ENCODE results near the gene ARMS2. TPM values are rescaled to one million over a fixed set of nuclear protein-coding genes. Genes with fewer than 3 reads are reported as not detected.
A peak's percentile ranks its signal among the peaks of the same experiment; 100 is the strongest.

Gene ARMS2, protein sequence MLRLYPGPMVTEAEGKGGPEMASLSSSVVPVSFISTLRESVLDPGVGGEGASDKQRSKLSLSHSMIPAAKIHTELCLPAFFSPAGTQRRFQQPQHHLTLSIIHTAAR
- total RNA-seq, result not detected

DNA sequence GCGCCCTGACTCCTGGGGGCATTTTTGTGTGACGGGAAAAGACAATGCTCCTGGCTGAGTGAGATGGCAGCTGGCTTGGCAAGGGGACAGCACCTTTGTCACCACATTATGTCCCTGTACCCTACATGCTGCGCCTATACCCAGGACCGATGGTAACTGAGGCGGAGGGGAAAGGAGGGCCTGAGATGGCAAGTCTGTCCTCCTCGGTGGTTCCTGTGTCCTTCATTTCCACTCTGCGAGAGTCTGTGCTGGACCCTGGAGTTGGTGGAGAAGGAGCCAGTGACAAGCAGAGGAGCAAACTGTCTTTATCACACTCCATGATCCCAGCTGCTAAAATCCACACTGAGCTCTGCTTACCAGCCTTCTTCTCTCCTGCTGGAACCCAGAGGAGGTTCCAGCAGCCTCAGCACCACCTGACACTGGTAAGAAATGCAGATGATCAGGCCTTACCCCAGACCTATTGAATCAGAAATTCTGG lies at the start of gene ARMS2:
ARMS2 (plus strand) TSS at position 51 of the 478 bp plus-strand sequence; CDS start at position 126, 75 bp downstream.
- intact Hi-C loops (cut with DNase I), result no loop called here
- DNase-seq (ENCODE audit: low spot score) (no peak), ATAC-seq (no peak)

DNA sequence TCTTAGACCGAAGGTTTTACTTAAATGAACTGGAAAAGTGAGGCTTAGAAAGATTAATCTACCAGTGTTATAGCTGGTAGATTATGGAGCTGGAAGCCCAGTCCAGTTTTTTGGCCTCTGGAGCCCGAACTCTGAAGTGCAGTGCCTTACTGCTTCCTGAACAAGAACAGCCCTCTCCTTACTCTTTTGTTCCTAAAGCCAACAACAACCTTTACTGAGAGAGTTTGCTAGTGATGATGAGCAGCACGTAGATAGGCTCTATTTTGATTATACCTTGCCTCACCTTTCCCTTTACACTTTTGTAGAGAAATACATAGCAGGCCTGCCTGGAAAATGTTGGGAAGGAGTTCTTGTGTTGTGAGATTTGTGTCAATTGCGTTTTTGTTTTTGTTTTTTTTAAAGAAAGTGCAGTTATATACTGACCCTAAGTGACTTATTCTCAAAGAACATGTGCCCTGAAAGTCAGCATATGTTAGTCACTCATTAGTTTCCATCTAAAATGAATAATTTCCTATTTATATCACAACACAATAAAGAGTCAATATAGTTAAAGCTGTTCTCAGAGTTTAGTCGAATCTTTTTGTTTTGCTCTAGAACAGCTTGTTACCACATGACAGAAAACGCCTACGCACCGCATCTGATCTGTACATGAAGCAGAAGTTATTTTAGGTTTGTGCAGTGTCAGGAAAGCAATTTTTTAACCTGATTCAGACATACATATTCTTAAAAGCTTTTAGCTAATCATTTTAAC lies 46.9 kb upstream of the ARMS2 start:
- ATAC-seq (peak; percentile 61), DNase-seq (ENCODE audit: low spot score) (no peak)
- intact Hi-C loops (cut with DNase I), result no loop called here

DNA sequence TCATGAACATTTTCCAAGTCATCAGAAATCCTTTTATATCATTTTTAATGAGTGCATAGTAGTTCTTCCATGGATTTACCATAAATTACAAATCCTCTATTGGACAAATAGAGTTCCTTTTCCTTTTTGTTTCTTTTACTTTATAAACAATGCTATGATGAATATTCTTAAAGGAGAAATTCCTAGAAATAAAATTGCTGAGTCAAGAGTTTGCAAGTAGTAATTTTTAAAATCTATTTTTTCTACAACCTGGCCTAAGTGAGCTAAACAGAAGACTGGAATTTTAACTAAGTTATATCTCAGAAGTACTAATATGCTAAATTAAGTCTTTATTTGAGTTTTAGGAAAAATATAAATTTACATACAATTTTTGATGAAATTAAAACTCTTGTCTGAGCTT lies 41.1 kb upstream of the ARMS2 start:
- intact Hi-C loops (cut with DNase I), result no loop called here

DNA sequence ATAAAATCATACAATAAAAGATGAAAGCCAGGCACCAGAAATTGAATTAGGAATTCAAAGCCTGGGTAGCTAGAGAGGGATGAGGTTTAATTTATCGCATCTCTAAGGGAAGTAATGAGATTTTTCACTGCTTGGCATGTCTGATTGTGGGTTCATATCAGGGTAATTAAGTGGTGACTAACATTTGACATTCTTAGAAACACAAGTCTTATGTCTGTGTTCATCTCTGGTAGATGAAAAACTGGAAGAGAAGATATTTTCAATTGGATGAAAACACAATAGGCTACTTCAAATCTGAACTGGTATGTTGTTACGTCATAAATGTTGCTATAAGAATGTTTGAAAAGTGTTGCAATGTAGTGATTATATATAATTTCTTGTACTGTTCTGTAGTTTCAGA lies 36.8 kb upstream of the ARMS2 start:
- ATAC-seq, result no peak
- intact Hi-C loops (cut with DNase I), result no loop called here

More for the DNA sequence above, 41.1 kb upstream of the ARMS2 start:
- ATAC-seq, result no peak
- DNase-seq (ENCODE audit: low spot score), result no peak

DNA sequence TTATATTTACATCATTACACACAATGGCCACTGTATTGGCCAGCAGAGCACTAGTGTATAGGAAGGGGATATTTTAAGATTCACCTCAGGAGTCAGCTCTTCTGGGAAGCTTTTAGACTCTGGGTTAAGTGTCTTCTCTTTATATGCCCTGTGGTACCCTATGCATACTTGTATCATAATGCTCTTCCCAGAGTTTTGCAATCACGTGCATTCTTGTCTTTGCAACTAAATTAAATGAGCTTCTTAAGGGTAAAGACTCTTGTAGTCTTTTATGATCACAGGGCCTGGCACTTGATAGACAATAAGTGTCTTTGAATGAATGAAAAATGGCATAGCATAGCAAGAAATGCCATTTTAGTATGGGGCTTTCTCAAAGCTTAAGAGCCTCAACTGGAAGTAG lies 35.4 kb upstream of the ARMS2 start:
- intact Hi-C loops (cut with DNase I), result no loop called here
- no peak for DNase-seq (ENCODE audit: low spot score)
- no peak for ATAC-seq

More for the DNA sequence above, 36.8 kb upstream of the ARMS2 start:
- DNase-seq (ENCODE audit: low spot score), result no peak

DNA sequence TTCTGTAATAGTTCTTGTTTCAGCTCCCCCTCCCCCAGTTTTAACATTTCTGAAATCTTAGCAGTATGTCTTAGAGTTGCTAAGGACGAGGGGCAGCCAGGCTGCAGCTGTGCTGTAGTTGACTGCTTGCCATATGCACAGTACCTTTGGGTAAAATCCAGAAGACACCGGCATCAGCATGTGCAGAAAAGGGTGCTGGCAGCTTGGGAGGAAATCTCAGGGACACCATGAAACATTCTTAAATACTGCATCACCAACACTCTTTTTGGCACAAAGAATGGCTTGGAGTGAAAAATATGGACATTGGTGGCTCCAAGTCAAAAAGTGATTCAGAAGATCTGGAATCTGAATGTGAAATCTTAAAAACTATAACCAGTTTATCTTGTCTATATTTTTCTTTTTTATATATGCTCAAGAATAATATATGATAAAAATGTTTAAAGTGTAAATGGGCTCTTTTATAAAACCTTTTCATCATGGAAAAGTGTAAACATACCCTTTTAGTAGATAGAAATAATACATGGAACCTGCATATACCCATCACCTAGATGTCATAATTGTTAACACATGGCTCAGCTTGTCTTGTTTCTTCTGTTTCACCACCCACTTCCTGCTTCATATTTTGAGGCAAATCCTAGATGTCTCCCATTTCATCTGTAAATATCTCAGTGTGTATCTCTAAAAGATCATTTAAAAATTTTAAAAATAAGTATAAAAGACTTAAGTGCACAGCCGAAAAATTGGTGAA lies 34.4 kb upstream of the ARMS2 start:
- DNase-seq (ENCODE audit: low spot score) (no peak), ATAC-seq (no peak)
- intact Hi-C loops (cut with DNase I), result no loop called here

DNA sequence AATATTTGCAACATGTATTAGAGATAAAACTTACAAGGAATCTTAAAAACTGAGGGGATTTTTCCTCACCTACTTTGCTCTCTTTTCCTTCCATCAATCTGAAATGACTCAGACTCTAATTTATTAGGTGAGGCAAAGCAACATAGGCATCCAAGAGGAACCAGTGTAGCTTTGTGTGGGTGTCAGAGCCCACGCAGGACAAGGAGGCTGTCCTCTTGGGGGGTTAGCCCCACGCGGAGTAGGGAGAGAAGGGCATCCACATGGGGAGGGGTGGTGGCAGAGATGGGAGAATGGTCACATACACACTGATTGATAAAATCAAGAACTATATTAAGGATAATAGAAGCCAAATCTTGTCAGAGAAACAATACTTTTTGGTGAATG lies 33.8 kb upstream of the ARMS2 start:
- no peak for DNase-seq (ENCODE audit: low spot score)
- ATAC-seq, result no peak

DNA sequence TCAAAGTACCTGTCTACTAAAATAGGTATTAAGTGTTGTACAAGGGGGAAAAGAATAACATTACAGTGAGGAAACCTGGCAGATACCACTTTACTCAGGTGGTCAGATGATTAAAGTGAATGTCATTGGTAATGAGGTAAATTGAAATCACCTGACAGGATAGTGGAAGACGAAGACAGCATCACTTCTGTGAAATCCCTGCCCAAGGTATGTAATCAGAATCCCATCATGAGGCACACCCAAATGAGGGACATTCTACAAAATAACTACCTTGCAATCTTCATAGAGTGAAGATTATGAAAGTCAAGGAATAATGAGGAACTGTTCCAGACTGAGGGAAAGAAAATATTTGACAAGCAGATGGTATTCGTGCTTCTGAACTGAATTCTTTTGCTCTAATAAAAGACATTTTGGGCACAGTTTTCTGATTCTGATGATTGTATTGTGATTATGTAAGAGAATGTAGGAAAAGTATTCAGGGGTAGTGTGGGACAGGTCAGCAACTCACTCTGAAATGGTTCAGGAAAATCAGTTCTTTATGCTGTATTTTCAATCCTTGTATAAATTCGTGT lies 33.3 kb upstream of the ARMS2 start:
- intact Hi-C loops (cut with DNase I), result no loop called here
- DNase-seq (ENCODE audit: low spot score) (no peak), ATAC-seq (no peak)

More for the DNA sequence above, 33.8 kb upstream of the ARMS2 start:
- intact Hi-C loops (cut with DNase I), result no loop called here

DNA sequence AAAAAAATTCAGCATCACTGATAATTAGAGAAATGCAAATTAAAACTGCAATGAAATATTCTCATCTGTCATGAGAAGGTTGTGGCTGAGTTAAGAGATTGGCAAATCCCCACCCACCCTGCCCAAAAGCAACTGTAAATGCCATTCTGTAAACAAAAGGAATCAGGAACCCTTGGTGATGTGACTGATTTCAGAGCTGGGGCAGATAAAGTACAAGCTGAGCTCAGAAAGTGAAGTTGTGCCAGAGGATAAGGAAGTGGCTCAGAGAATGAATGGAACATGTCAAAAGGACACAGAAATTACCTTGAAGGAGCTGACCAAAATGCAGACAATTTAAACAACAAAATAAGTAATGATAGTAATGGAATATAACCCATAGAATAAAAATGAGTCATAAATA lies 32.7 kb upstream of the ARMS2 start:
- ATAC-seq (no peak), DNase-seq (ENCODE audit: low spot score) (no peak)
- intact Hi-C loops (cut with DNase I), result no loop called here

DNA sequence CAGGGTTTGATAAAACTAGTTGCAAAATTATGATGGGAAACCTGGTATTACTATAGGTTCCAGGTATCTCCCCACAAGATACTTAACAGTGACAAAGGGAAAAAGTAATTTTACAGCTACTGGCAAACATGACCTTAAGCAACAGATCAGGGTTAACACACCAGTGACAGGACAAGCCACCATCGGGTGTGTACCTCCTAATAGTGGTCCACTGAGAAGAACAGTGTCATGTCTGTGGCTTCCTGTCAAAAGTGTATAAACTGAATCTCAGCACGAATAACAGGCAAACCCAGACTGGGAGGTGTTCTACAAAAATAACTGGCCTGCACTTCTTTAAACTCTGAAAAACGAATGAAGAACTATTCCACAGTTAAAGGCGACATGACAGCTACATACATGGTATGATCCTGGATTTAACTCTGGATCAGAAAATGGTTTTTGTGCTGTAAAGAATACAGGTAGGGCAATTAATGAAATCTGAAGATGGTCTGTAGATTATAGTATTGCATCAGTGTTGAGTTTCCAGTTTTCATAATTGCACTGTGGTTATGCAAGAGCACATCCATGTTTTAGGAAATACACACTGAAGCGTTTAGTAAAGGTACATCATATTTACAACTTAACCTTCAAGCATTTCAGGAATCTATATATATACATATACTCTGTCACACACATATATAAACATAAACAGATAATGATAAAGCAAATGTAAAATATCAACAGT lies 32.0 kb upstream of the ARMS2 start:
- ATAC-seq (no peak), DNase-seq (ENCODE audit: low spot score) (no peak)
- intact Hi-C loops (cut with DNase I), result no loop called here

DNA sequence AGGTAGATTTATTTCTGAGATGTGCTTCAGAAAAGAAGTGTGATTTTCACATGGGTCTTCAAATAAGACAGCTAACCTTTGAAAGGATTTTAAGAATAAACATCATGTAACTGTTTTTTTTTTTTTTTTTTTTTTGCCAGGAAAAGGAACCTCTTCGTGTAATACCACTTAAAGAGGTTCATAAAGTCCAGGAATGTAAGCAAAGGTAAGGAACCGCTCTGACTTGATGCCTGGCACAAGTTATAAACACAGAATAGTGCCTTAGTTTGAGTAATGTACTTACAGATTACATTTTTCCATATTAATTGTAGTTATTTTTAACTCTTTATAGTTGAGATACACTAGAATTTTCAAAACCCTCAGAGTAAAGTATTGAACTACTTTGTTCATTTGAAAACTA lies 30.4 kb upstream of the ARMS2 start:
- DNase-seq (ENCODE audit: low spot score), result no peak
- intact Hi-C loops (cut with DNase I), result no loop called here
- ATAC-seq, result no peak

DNA sequence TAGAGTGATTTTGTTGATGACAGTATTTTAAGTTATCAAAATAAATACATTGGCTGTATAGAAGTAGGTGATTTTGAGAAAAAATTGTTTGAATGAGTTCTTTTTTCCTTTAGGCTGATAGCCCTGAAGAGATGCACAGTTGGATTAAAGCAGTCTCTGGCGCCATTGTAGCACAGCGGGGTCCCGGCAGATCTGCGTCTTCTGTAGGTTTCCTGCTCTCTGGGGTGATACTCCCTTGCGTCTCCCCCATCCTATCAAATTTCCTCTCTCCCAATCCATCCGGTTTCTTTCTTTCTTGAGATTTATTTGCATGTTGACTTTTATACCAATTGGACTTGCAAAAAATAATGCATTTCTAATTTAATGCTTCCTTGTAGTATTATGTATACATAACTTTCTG lies 27.6 kb upstream of the ARMS2 start:
- ATAC-seq (no peak), DNase-seq (ENCODE audit: low spot score) (no peak)
- intact Hi-C loops (cut with DNase I), result no loop called here

DNA sequence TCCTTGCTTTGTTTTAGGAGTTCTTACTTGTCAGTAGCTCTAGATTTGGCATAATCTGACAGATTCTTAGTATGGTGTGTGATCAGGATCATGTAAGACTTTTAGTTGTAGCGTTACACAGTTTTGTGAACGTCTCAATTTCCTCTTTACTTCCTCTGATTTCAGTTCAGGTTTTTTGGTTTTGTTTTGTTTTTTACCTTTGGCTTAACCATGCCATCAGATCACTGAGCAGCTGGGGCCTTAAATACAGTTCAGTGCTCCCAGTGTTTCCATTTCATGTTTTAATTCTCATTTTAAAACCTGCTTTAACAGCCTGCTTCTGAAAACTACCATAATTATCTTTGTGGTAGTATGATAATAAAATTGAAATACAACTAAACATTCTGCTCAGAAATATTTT lies 27.2 kb upstream of the ARMS2 start:
- ATAC-seq, result no peak
- intact Hi-C loops (cut with DNase I), result no loop called here
- DNase-seq (ENCODE audit: low spot score), result no peak

DNA sequence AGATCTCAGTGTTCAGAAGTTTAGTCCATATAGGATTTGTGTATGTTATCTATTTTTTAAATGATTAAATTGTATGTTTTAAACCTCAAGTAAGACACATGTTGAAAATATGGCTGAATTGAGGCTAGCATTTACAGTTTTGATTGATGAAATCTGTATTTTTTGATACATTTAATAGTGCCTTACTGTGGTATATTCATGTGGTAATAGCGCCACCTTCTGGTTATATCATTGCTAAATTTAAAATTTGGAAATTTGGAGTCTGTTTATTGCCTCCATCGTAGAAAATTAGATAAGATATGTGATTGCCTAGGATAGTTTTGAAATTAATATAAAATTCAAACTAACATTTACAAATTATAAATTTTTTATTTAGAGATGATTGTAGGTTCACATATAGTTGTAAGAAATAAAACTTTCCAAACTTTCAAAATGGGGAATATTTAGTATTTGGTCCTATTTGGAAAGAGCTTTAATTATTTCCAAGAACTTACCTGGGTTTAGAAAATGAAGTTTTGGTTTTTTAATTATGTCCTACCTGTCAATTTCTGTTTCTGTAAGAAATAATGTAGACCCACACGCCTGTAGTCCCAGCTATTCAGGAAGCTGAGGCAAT lies 19.1 kb upstream of the ARMS2 start:
- ATAC-seq, result peak; percentile 49
- intact Hi-C loops (cut with DNase I), result loop anchor here (5.0 to 10.0 kb wide), 2 partner anchors 91 to 138 kb away; no protein-coding TSS in a partner anchor
- DNase-seq (ENCODE audit: low spot score), result no peak

DNA sequence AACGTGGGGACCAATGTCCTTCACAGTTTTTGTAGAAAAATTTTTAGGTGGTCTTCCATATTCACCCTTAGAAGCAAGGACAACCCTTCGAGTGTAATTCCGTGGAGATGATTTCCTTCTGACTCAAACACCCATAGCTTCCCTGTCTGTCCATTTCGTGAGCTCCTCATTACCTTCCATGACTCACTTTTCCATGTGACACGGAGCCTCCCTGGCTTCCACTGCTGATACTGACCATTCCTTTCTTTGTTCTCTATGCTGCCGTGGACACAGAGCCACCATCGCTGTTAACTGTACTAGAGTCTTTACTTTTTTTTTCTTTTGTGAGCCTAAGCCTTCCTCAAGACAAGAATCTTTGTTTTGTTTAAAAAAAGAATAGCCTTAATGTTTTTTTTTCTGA lies 12.5 kb upstream of the ARMS2 start:
- ATAC-seq, result no peak
- intact Hi-C loops (cut with DNase I), result no loop called here

DNA sequence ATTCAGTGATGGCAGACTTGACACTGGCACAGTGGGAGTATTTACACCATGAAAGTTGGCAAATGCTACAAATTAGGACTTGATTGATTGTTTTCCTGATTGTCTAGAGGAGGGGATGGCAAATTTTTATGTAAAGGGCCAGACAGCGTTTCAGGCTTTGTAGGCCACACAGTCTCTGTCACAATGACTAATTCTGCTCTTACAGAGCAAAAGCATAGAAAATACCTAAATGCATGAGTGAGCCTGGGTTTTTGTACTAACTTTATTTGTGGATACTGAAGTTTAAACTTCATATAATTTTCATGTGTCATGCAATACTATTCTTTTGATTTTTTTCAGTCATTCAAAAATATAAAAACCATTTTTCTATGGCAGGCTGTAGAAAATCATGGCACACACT lies 9.0 kb upstream of the ARMS2 start:
- no peak for ATAC-seq
- no peak for DNase-seq (ENCODE audit: low spot score)
- intact Hi-C loops (cut with DNase I), result no loop called here

More for the DNA sequence above, 12.5 kb upstream of the ARMS2 start:
- no peak for DNase-seq (ENCODE audit: low spot score)

DNA sequence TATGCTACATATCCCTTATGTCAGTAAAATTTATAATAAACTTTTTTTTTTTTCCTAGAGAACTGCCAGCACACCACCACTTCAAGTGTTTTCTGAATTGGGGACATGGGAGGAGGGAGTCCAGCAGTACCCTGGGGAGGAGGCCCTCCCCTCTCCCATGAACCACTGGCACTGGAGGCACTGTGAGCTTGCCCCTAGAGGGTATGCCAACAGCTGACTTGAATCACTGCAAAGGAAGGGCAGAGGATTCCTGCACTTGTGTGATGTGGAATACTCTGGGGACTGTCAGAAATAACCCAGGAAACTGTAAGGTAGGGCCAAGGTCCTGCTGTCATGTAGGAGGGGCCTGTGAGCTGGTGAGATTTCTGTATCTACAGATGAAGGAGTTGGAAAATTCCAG lies 8.5 kb upstream of the ARMS2 start:
- intact Hi-C loops (cut with DNase I), result no loop called here
- ATAC-seq (no peak), DNase-seq (ENCODE audit: low spot score) (no peak)

DNA sequence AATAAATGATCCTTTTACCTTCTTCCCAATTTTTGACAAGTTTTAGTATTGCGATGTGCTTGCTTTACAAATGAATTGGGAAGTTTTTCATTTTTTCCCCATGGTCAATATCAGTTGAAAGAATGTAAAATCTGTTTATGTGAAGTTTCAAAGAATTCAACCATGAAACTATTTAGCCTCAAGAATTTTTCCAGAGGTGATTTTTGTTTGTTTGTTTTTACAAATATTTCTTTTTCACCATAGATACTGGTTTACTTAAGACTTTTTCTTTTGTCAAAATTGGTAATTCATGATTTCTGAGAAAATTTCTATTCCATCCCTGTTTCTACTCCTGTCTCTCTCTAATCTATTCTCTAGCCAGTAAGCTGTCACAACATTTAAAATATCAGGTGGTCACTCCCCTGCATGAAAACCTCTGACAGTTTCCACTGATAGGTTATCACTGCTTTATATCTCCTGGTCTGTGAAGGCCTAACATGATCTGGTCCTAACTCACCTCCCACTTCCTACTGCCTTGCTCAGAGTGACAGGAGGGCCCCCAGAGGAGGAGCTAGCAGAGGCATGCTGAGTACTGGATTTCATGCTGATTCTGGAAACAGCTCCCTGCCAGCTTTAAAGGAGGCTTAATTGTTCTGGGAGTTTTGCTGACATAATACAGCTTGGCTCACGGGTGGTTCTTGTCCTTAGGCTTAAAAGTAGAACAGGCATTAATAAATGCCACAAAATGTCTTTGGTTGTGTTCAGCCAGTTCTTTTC lies 7.6 kb upstream of the ARMS2 start:
- ATAC-seq (peak; percentile 28), DNase-seq (ENCODE audit: low spot score) (no peak)
- intact Hi-C loops (cut with DNase I), result no loop called here
